DMS 273 (cell line): ENCODE measurements around the gene GORASP1.
"Not testable (repeated sequence)": the region's sequence is repeated elsewhere in the genome, so short reads cannot be mapped to it uniquely, and the experiment has no call there.

Source experiments
- DNase-seq: peaks from one replicate; lab custom pipeline; 2025; ENCODE audit not compliant: unreplicated experiment; lab: John Stamatoyannopoulos, UW

GORASP1 gene

DNA sequence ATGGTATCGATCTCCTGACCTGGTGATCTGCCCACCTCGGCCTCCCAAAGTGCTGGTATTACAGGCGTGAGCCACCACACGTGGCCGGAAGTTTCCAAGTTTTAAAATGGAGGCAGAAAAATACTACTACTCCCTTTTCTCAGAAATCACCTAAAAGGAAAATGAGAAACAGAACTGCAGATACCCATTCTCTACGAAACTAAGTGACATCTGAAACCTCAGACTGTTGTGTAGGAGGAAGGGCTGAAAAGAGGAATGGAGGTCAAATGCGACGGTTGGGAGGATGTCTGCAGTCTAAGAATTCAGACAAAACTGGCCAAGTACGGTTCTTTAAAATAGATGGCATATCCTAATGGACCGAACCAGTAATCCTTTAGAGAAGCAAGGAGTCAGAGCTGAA lies 31.5 kb downstream of the GORASP1 start:
- no peak for DNase-seq

DNA sequence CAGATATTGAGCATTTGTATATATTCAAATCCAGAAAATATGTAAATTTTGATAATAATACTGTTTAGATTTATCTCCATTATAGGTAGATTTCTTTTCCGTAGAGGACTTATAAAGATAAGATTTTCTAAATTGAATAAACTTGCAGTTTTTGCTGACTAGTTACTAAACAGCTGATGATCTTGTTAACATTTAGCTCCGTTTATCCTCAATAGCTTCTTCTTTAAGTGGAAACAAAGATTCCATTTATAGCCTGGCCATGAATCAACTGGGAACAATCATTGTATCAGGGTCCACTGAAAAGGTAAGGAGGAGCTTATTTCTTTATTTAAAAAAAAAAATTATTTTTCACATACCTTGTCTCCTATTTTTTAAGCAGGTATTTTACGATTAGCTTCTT lies 38.9 kb downstream of the GORASP1 start:
- DNase-seq, result no peak

DNA sequence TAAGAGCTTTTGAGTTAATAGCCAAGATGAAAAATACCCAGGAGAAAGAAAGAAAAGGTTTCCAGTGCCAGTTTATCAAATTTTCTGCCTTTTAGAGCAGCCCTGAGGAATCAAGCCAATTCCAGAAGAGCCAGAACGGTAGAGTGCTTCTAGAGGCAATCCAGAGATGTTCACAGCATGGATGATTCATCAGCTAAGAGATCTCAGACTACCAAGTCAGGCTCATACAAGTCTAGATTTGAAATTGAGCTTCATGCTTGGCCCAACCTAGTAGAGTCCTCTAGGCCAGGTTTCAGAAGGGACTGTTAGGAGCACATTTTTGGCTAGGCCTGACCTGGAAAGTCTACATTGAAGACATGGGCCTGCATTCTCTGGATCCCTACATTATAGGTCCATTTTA lies 40.1 kb downstream of the GORASP1 start:
- DNase-seq, result no peak

DNA sequence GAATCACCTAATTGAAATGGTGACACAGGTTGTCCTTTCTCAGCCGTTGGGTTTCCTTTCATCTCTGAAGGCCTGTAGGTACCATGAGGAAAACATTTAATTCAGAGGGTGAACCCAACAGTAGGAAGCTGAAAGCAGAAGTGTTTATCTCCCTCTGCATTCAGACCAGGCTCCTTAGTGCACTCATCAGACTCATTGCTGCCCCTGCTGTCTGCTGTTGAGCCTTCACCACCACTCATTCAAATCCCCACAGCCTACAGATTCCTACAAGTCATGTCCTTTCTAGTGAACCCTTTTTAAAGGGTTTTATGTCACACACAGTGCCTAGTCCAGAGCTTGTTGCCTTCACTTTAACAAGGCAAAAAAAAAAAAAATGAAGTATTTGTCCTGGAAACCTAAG lies 42.2 kb downstream of the GORASP1 start:
- peak; percentile 51 for DNase-seq

DNA sequence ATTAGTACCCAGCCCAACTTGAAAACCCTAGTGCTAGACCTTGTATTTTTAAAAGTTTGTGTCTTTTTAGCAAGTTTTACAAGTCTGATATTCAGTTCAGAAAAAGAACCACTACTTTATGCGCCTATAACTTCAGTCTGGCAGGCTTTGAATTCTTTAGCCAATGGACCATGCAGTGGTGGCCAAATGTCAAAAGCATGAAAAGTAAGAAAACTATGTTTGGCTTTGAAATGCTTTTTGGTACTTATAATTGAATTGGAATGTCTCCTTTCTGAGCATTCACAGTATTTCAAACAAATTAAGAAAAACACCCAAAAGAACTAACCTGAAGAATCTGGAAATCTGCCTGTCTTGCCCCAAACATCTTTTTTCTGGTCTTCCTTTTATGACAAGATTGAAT lies 42.8 kb downstream of the GORASP1 start:
- no peak for DNase-seq

DNA sequence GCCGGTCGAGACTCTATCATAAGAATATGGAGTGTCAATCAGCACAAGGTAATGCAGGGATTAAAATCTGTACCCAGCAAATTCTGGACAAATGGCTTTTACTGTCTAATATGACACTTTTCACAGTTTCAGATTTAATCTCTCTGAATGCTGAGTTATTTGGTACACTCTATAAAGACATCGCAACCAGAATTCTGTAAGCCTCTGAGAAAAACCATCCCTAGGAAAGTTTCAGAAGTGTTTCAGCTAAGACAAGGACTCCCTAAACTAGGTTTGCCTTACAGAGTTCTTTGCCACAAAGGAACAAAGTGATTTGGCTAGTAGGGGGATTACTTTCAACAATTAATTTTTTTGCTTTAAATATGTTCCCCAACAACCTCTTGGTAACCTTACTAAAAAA lies 44.3 kb downstream of the GORASP1 start:
- no peak for DNase-seq

DNA sequence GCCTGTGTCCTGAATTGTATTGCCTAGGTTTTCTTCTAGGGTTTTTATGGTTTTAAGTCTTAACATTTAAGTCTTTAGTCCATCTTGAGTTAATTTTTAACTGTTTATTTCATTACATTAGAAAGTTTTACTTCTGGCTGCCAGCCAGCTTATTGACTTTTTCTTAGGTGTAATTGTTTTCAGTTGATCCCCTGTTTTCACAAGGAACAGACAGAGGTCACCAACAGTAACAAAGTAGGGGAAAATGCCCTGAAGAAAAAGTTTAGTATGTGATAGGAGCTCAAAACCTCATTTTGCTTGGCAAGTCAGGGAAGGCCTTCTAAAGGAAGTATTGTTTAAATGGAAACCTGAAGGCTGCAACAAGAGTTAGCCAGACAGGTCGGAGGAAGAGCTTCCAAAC lies 45.2 kb downstream of the GORASP1 start:
- DNase-seq, result no peak

DNA sequence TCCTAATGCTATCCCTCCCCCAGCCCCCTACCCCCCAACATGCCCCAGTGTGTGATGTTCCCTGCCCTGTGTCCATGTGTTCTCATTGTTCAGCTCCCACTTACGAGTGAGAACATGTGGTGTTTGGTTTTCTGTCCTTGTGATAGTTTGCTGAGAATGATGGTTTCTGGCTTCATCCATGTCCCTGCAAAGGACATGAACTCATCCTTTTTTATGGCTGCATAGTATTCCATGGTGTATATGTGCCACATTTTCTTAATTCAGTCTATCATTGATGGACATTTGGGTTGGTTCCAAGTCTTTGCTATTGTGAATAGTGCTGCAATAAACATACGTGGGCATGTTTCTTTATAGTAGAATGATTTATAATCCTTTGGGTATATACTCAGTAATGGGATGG lies 46.2 kb downstream of the GORASP1 start:
- not testable (repeated sequence) for DNase-seq

DNA sequence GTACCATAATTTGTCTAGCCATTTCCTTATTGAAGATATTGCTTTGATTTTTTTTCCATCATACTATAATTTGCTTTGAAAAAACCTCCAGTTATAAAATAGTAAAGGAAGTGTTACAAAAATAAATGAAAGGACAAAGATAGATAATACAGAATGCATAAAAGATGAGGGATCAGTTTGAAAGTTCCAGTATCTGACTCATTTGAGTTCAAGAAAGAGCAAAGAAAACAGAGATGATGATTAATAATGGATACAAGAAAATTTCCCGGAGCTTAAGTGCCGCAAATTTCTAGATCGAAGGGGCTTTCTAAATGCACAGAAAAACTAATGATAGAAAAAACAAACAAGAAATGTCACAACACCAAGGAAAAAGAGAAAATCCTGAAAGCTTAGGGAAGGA lies 51.3 kb downstream of the GORASP1 start:
- no peak for DNase-seq

DNA sequence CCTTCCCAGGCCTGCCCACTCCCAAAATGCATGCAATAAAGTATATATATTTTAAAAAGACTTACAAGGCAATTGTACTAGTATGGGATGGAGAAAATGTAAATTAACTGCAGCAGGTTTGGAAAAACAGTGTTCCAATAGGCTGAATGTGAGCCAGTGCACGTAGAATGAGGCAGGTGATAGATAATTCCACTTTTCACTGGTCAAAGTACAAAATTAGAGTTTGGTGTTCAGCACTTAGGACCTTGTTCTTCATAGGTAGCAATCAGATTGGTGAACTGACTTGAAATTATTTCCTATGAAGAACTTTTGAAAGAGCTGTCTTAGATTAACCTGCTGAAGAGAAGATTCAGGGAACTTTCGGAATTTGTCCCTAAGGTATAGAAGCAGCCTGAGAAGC lies 53.7 kb downstream of the GORASP1 start:
- DNase-seq, result no peak

DNA sequence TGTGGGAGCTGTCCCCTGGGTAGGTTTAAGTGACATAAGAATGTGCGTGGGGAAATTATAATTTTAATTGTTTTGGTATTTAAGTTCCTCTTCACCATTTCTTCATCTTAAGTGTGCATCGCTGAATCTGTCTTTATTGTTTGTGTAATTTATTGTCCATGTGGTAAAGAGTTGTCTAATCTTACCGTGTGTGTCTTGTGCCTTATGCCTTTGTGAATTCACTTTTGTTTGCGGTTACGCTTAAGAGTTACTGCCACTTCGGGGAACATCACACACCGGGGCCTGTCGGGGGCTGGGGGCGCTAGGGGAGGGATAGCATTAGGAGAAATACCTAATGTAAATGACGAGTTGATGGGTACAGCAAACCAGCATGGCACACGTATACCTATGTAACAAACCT lies 54.8 kb downstream of the GORASP1 start:
- no peak for DNase-seq

DNA sequence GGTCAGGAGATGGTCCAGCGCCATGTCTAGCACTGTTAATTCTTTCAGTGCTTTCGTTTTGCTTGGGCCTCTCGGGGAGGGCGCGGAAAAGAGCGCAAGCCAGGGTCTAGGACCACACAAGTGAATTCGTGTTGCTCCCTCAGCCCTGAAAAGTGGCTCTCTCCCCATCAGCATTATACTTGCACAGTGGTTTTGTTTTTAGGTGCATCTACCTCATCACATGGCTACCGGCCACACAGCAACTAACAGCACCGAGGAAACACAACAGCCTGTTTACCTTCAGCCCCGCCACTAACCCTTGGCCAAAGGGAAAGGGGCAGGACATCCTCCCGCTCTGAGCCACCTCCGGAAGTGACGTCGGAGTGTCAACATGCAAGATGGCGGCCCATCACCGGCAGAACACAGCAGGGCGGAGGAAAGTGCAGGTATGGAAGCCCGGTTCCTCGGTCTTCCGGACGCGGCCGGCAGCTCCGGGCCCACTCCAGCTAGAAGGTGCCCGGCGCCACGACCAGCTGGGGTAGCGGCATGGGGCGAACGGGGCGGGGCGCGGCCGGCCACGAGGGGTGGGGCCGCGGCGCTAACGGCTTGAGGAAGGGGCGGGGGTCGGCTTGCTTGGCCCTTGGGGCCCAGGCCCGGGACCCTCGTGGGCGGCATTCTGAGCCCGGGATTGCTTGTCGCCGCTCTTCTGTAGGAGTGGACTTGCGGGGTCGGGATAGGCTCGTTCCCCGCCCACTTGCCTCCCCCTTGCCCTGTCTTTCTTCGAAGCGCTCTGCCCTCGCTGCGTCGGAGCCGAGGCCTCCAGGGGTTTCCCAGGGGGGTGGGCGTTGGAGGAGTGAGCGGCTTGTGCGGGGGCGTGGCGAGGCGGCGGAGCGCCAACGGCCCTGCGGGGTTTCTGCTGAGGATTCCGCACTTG lies 55.5 kb downstream of the GORASP1 start, which contains the start of the genes SCN11A and WDR48:
Gene SCN11A (minus strand): TSS at position 296 of the 913 bp plus-strand sequence. CDS start 101,582 bp downstream, outside the sequence.
Gene WDR48 (plus strand): TSS at position 368 of the 913 bp plus-strand sequence. CDS start 10 bp downstream, at position 378.
- peak; percentile 93 for DNase-seq

DNA sequence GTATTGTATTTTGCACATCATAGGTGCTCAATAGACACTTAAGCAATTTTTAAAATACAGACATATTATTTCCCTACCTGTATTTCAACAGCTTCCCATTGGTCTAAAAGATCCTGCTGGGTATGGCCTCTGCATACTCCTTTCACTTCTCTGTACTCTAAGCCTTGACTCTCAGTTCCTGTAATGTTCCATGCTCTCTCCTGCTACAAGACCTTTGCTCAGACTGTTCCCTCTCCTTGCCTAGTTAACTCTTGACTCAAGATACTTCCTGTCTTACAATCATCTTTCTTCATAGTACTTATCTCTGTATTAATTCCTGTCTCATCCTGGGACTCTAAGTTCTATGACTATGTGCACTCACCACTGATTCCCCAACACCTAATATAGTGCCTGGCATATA lies 57.4 kb downstream of the GORASP1 start:
- no peak for DNase-seq
